Right lobe of liver (tissue), 6 donors: Measurements from ENCODE around the gene LRRC18. TPM values are rescaled to one million over a fixed set of nuclear protein-coding genes. Genes with fewer than 3 reads are reported as not detected.

Experiments used
- ATAC-seq, 4 donors: fragments of 200-7000 bp; cut with Tn5 transposase; one replicate each; pipeline ENCODE4 v1.9.1; 2020; ENCODE audit warnings: mild to moderate bottlenecking in 4 of 4, moderate library complexity in 4 of 4
- DNase-seq, 3 donors: peaks; one replicate each; pipeline ENCODE4 v3.0.0-alpha.2; 2020
- H3K27ac ChIP-seq, 3 donors: fragments of 200-600 bp; one replicate each; pipeline ENCODE4 v1.8.0; 2022
- H3K27me3 ChIP-seq, 2 donors: fragments of 200-600 bp; one replicate each; pipeline ENCODE4 v1.8.0; 2022
- H3K36me3 ChIP-seq, 4 donors: fragments of 200-600 bp; sonication (generic) in 1 of 4; one replicate each; pipeline versions ENCODE4 v1.5.1 to v1.8.0; 2017 to 2022; ENCODE audit warnings: control low read depth in 1 of 4
- H3K4me1 ChIP-seq, 4 donors: fragments of 200-600 bp; sonication (generic) in 1 of 4; one replicate each; pipeline versions ENCODE4 v1.5.1 to v1.8.0; 2017 to 2022; ENCODE audit warnings: control low read depth in 1 of 4
- H3K4me3 ChIP-seq, 3 donors: fragments of 200-600 bp; one replicate each; pipeline ENCODE4 v1.8.0; 2022
- H3K9me3 ChIP-seq, 4 donors: fragments of 200-600 bp; sonication (generic) in 1 of 4; one replicate each; pipeline versions ENCODE4 v1.5.1 to v1.8.0; 2017 to 2022; ENCODE audit warnings: control low read depth in 1 of 4
- CTCF ChIP-seq, 4 donors: fragments of 200-600 bp in 3 of 4; fragments of 450-650 bp in 1 of 4; IDR thresholded peaks; one replicate each; pipeline versions ENCODE4 v1.5.1 to v1.8.0; 2016 to 2022; ENCODE audit warnings: antibody characterized with exemption in 4 of 4, mild to moderate bottlenecking in 2 of 4
- POLR2A ChIP-seq: fragments of 450-650 bp; IDR thresholded peaks from one replicate; pipeline ENCODE4 v1.6.1; 2017; ENCODE audit warnings: antibody characterized with exemption, mild to moderate bottlenecking
- WGBS: methylation state at CpG from one replicate; pipeline ENCODE4 v1.1.6; 2018; ENCODE audit warnings: low coverage, low lambda C conversion rate; ENCODE audit not compliant: insufficient coverage; ENCODE audit errors: missing lambda C conversion rate; 5-methylcytosine and 5-hydroxymethylcytosine counted together
- intact Hi-C, 2 donors: fragments of 100-400 bp; cut with DNase I; formaldehyde crosslinking; loops; one replicate each; pipeline versions ENCODE4 v1.11.2 to v1.14.1; 2022
- total RNA-seq, 6 experiments: library from RNA; depleted of rRNA in 2 of 6; stranded (reverse); fragments of >200 nt in 2 of 6; fragmentation: NEBNext Ultra II Directional in 3 of 6; extraction: Animal tissue kit (Norgen Biotek cat#: 25700) in 3 of 6; gene quantifications; one replicate each; pipeline versions ENCODE4 v1.1.0 to v1.2.4, GENCODE V29; 2016 to 2023
- donor health status: DM: no; HTN: yes; CAD: no.
- donor health status: DM: no; HTN: no; CAD: no.
- donor health status: DM: no; HTN: no; CAD: no.
- donor health status: DM: no; HTN: yes; CAD: no.
- donor health status: DM: no; HTN: yes; CAD: no.

The LRRC18 gene
- total RNA-seq, 6 experiments from 2014 or later, result not detected

GRCh38 chr10:48940958-48941357, 1.3 kb upstream of the LRRC18 start:
- TF ChIP-seq POLR2A, result no peak
- TF ChIP-seq CTCF (IDR thresholded peaks at IDR 0.05), result no peak
- WGBS, result 56% methylated on average over 5 of the region's 7 CpGs
- no peaks in the 10 kb centered on the region for H3K4me1 ChIP-seq
- H3K36me3 ChIP-seq, result no peaks in the 10 kb centered on the region
- intact Hi-C loops, result no loop called here
- H3K27ac ChIP-seq, result no peak overlapping the region
- ATAC-seq (no peak), DNase-seq (no peak)
- H3K4me3 ChIP-seq, result no peak overlapping the region
- H3K27me3 ChIP-seq, result no peaks in the 10 kb centered on the region
- H3K9me3 ChIP-seq, result no peaks in the 10 kb centered on the region

GRCh38 chr10:48940372-48940771, 732 bp upstream of the LRRC18 start:
- no peaks in the 10 kb centered on the region for H3K36me3 ChIP-seq
- DNase-seq (no peak), ATAC-seq (no peak)
- H3K4me3 ChIP-seq, result no peak overlapping the region
- intact Hi-C loops, result no loop called here
- H3K9me3 ChIP-seq, result no peaks in the 10 kb centered on the region
- H3K27ac ChIP-seq, result no peak overlapping the region
- H3K4me1 ChIP-seq, result no peaks in the 10 kb centered on the region
- WGBS, result 78% methylated on average over 5 of the region's 5 CpGs
- H3K27me3 ChIP-seq, result no peaks in the 10 kb centered on the region
- no peak for TF ChIP-seq CTCF (IDR thresholded peaks at IDR 0.05)
- no peak for TF ChIP-seq POLR2A

- no peaks in the 10 kb centered on the region for H3K4me1 ChIP-seq
- no peaks in the 10 kb centered on the region for H3K27me3 ChIP-seq
- no peak overlapping the region for H3K4me3 ChIP-seq
- intact Hi-C loops, result no loop called here
- H3K36me3 ChIP-seq, result no peaks in the 10 kb centered on the region
- DNase-seq (no peak), ATAC-seq (no peak)
- no peak for TF ChIP-seq CTCF (IDR thresholded peaks at IDR 0.05)
- no peak for TF ChIP-seq POLR2A
- 0% methylated on average over 1 of the region's 6 CpGs for WGBS
- H3K9me3 ChIP-seq, result no peaks in the 10 kb centered on the region
- no peak overlapping the region for H3K27ac ChIP-seq
Measured at GRCh38 chr10:48938990-48939536, 577 bp downstream of the LRRC18 start.

- no peaks in the 10 kb centered on the region for H3K36me3 ChIP-seq
- H3K27ac ChIP-seq, result no peak overlapping the region
- WGBS, result 20% methylated on average over 1 of the region's 2 CpGs
- H3K27me3 ChIP-seq, result no peaks in the 10 kb centered on the region
- no peaks in the 10 kb centered on the region for H3K9me3 ChIP-seq
- ATAC-seq (no peak), DNase-seq (no peak)
- no peak overlapping the region for H3K4me3 ChIP-seq
- TF ChIP-seq POLR2A (no peak), CTCF (IDR thresholded peaks at IDR 0.05) (no peak)
- intact Hi-C loops, result no loop called here
- H3K4me1 ChIP-seq, result no peaks in the 10 kb centered on the region
Measured at GRCh38 chr10:48938281-48938680, 1.4 kb downstream of the LRRC18 start.

- H3K4me1 ChIP-seq, result no peaks in the 10 kb centered on the region
- TF ChIP-seq POLR2A (no peak), CTCF (IDR thresholded peaks at IDR 0.05) (no peak)
- H3K36me3 ChIP-seq, result no peaks in the 10 kb centered on the region
- H3K9me3 ChIP-seq, result no peaks in the 10 kb centered on the region
- H3K27me3 ChIP-seq, result no peaks in the 10 kb centered on the region
- no peak overlapping the region for H3K27ac ChIP-seq
- H3K4me3 ChIP-seq, result no peak overlapping the region
- DNase-seq (no peak), ATAC-seq (no peak)
- intact Hi-C loops, result no loop called here
- WGBS, result 86% methylated on average over 1 of the region's 3 CpGs
Measured at GRCh38 chr10:48937796-48938195, 1.8 kb downstream of the LRRC18 start.
